DND-41 (cell line): ENCODE results near the gene EPHB1.

Experiments used
- EZH2 ChIP-seq: IDR thresholded peaks from 3 replicates; pipeline ENCODE4 v1.6.1; 2012; ENCODE audit warnings: borderline replicate concordance, low read depth, mild to moderate bottlenecking, moderate library complexity, low read length, inconsistent platforms; ENCODE audit not compliant: severe bottlenecking
- TF ChIP-seq, protein P1 (sequence below): IDR thresholded peaks from 2 replicates; pipeline ENCODE4 v1.5.1; 2012; ENCODE audit warnings: borderline replicate concordance, low read length, moderate library complexity, mild to moderate bottlenecking; ENCODE audit not compliant: poor library complexity, severe bottlenecking; ENCODE audit errors: extremely low read depth

DNA sequence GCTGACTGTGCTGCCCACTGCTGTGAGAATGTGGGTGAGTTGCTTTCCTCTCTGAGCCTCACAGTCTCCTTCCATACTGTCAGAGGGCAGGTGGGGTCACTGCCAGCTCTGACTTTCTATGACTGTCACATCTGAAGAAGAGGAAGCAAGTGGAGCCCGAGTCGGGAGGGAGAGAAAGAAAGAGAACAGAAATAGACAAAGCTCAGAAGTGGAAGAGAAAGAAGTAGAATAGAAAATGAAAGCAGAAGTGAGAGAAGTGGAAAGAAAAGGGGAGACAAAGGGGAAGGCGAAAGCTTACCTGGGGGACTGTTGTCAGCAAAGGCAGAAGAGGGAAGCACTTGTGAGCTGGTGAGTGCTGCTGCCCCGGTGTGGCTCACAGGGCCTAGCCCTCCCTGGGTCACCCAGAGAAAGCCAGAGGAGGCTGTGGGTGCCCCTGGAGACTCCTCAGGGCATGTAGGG lies 57.9 kb downstream of the EPHB1 start:
- TF ChIP-seq, protein P1, sequence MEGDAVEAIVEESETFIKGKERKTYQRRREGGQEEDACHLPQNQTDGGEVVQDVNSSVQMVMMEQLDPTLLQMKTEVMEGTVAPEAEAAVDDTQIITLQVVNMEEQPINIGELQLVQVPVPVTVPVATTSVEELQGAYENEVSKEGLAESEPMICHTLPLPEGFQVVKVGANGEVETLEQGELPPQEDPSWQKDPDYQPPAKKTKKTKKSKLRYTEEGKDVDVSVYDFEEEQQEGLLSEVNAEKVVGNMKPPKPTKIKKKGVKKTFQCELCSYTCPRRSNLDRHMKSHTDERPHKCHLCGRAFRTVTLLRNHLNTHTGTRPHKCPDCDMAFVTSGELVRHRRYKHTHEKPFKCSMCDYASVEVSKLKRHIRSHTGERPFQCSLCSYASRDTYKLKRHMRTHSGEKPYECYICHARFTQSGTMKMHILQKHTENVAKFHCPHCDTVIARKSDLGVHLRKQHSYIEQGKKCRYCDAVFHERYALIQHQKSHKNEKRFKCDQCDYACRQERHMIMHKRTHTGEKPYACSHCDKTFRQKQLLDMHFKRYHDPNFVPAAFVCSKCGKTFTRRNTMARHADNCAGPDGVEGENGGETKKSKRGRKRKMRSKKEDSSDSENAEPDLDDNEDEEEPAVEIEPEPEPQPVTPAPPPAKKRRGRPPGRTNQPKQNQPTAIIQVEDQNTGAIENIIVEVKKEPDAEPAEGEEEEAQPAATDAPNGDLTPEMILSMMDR, result peak; percentile 19
- no peak for TF ChIP-seq EZH2
